ENCODE measurements around the gene RHOH. TPM values are rescaled to one million over a fixed set of nuclear protein-coding genes. Genes with fewer than 3 reads are reported as not detected.
"Not testable (repeated sequence)": the region's sequence is repeated elsewhere in the genome, so short reads cannot be mapped to it uniquely, and the experiment has no call there.

The RHOH gene
- polyA plus RNA-seq, 6 donors from 2014 or later = 411 to 590 (median 456) TPM

- DNase-seq = no peak
- Mint-ChIP-seq H3K4me1 (peaks cover 8 to 29% (median 20%) of the 10 kb centered on the region in 3 donors), H3K4me3 (no peak overlapping the region)
Measured at GRCh38 chr4:40270609-40271008, 73.8 kb downstream of the RHOH start.

GRCh38 chr4:40275065-40275730 is 78.4 kb downstream of the RHOH start:
- peak overlapping the region in 2 of 6 donors; percentile 33 to 74 for H3K27ac Mint-ChIP-seq
- H3K4me3 Mint-ChIP-seq = peak overlapping the region in 1 of 8 donors; percentile 72
- H3K9me3 Mint-ChIP-seq = no peaks in the 10 kb centered on the region
- no peaks in the 10 kb centered on the region for H3K27me3 Mint-ChIP-seq
- H3K36me3 Mint-ChIP-seq = no peaks in the 10 kb centered on the region
- no peak for ATAC-seq (ENCODE audit: low read depth in 2 of 2)
- peaks cover 12 to 41% (median 24%) of the 10 kb centered on the region in 3 donors for H3K4me1 Mint-ChIP-seq
- no peak for DNase-seq

More at GRCh38 chr4:40270609-40271008, 73.8 kb downstream of the RHOH start:
- Mint-ChIP-seq H3K27me3 (no peaks in the 10 kb centered on the region), H3K9me3 (no peaks in the 10 kb centered on the region), H3K36me3 (no peaks in the 10 kb centered on the region), H3K27ac (no peak overlapping the region)
- peak in 1 of 2 donors; percentile 59 for ATAC-seq (ENCODE audit: low read depth in 2 of 2)

- Mint-ChIP-seq H3K9me3 (peaks cover 0 to 7% (median 0%) of the 10 kb centered on the region in 7 donors), H3K36me3 (peaks cover 0 to 2% of the 10 kb centered on the region in 2 donors), H3K4me3 (peak overlapping the region in 5 of 8 donors; percentile 13 to 57 (median 30)), H3K27ac (peak overlapping the region in 1 of 6 donors; percentile 34), H3K4me1 (peaks cover 18 to 47% (median 32%) of the 10 kb centered on the region in 3 donors), H3K27me3 (no peaks in the 10 kb centered on the region)
- DNase-seq (peak; percentile 20), ATAC-seq (ENCODE audit: low read depth in 2 of 2) (peak; percentile 23 to 46)
Measured at GRCh38 chr4:40276546-40276945, 79.7 kb downstream of the RHOH start.

GRCh38 chr4:40280586-40280985 is 83.8 kb downstream of the RHOH start:
- peaks cover 0 to 15% (median 0%) of the 10 kb centered on the region in 7 donors for H3K9me3 Mint-ChIP-seq
- peaks cover 26 to 72% (median 56%) of the 10 kb centered on the region in 3 donors for H3K4me1 Mint-ChIP-seq
- H3K27me3 Mint-ChIP-seq = no peaks in the 10 kb centered on the region
- H3K27ac Mint-ChIP-seq = peak overlapping the region in 1 of 6 donors; percentile 49
- DNase-seq = no peak
- ATAC-seq (ENCODE audit: low read depth in 2 of 2) = no peak
- peaks cover 0 to 10% of the 10 kb centered on the region in 2 donors for H3K36me3 Mint-ChIP-seq
- H3K4me3 Mint-ChIP-seq = peak overlapping the region in 1 of 8 donors; percentile 14

GRCh38 chr4:40281099-40281498 is 84.3 kb downstream of the RHOH start:
- Mint-ChIP-seq H3K4me1 (peaks cover 27 to 74% (median 58%) of the 10 kb centered on the region in 3 donors), H3K27ac (peak overlapping the region in 1 of 6 donors; percentile 27), H3K9me3 (peaks cover 0 to 15% (median 0%) of the 10 kb centered on the region in 7 donors), H3K36me3 (peaks cover 0 to 10% of the 10 kb centered on the region in 2 donors), H3K27me3 (no peaks in the 10 kb centered on the region), H3K4me3 (no peak overlapping the region)
- no peak for DNase-seq
- ATAC-seq (ENCODE audit: low read depth in 2 of 2) = no peak

- Mint-ChIP-seq H3K4me3 (peak overlapping the region in 3 of 8 donors; percentile 13 to 51 (median 41)), H3K27ac (peak overlapping the region in 2 of 6 donors; percentile 27 to 36), H3K9me3 (peaks cover 0 to 15% (median 0%) of the 10 kb centered on the region in 7 donors), H3K27me3 (no peaks in the 10 kb centered on the region), H3K4me1 (peaks cover 26 to 74% (median 59%) of the 10 kb centered on the region in 3 donors), H3K36me3 (peaks cover 0 to 10% of the 10 kb centered on the region in 2 donors)
- no peak for DNase-seq
- no peak for ATAC-seq (ENCODE audit: low read depth in 2 of 2)
Measured at GRCh38 chr4:40281913-40282312, 85.1 kb downstream of the RHOH start.

- not testable (repeated sequence) for H3K36me3 Mint-ChIP-seq; DNase-seq; ATAC-seq (ENCODE audit: low read depth in 2 of 2); H3K27me3 Mint-ChIP-seq
- Mint-ChIP-seq H3K9me3 (peaks cover 0 to 15% (median 0%) of the 10 kb centered on the region in 7 donors), H3K27ac (peak overlapping the region in 1 of 6 donors; percentile 7), H3K4me1 (peaks cover 31 to 78% (median 65%) of the 10 kb centered on the region in 3 donors), H3K4me3 (peak overlapping the region in 1 of 8 donors; percentile 16)
Measured at GRCh38 chr4:40282857-40283256, 86.0 kb downstream of the RHOH start.

GRCh38 chr4:40283413-40283812 is 86.6 kb downstream of the RHOH start:
- Mint-ChIP-seq H3K4me3 (peak overlapping the region in 3 of 8 donors; percentile 30 to 54 (median 44)), H3K4me1 (peaks cover 32 to 84% (median 71%) of the 10 kb centered on the region in 3 donors), H3K9me3 (peaks cover 0 to 15% (median 0%) of the 10 kb centered on the region in 7 donors), H3K36me3 (peaks cover 0 to 10% of the 10 kb centered on the region in 2 donors), H3K27ac (peak overlapping the region in 5 of 6 donors; percentile 28 to 92 (median 60)), H3K27me3 (no peaks in the 10 kb centered on the region)
- no peak for DNase-seq
- no peak for ATAC-seq (ENCODE audit: low read depth in 2 of 2)

GRCh38 chr4:40283968-40284367 is 87.1 kb downstream of the RHOH start:
- no peaks in the 10 kb centered on the region for H3K27me3 Mint-ChIP-seq
- ATAC-seq (ENCODE audit: low read depth in 2 of 2) (peak; percentile 69 to 74), DNase-seq (peak; percentile 50)
- H3K9me3 Mint-ChIP-seq = peaks cover 0 to 15% (median 0%) of the 10 kb centered on the region in 7 donors
- H3K27ac Mint-ChIP-seq = peak overlapping the region; percentile 12 to 92 (median 52)
- peaks cover 0 to 10% of the 10 kb centered on the region in 2 donors for H3K36me3 Mint-ChIP-seq
- H3K4me1 Mint-ChIP-seq = peaks cover 37 to 89% (median 76%) of the 10 kb centered on the region in 3 donors
- H3K4me3 Mint-ChIP-seq = peak overlapping the region in 3 of 8 donors; percentile 32 to 54 (median 44)

GRCh38 chr4:40285692-40286091 is 88.9 kb downstream of the RHOH start:
- no peak for ATAC-seq (ENCODE audit: low read depth in 2 of 2)
- Mint-ChIP-seq H3K9me3 (peaks cover 0 to 12% (median 0%) of the 10 kb centered on the region in 7 donors), H3K27ac (peak overlapping the region in 4 of 6 donors; percentile 41 to 79 (median 68)), H3K4me3 (peak overlapping the region in 2 of 8 donors; percentile 26 to 35), H3K4me1 (peaks cover 48 to 91% (median 90%) of the 10 kb centered on the region in 3 donors), H3K27me3 (no peaks in the 10 kb centered on the region), H3K36me3 (peaks cover 0 to 10% of the 10 kb centered on the region in 2 donors)
- DNase-seq = no peak

- Mint-ChIP-seq H3K27ac (peak overlapping the region; percentile 60 to 95 (median 91)), H3K4me1 (peaks cover 60 to 98% (median 96%) of the 10 kb centered on the region in 3 donors), H3K4me3 (peak overlapping the region; percentile 5 to 89 (median 68)), H3K9me3 (no peaks in the 10 kb centered on the region), H3K27me3 (no peaks in the 10 kb centered on the region), H3K36me3 (no peaks in the 10 kb centered on the region)
- ATAC-seq (ENCODE audit: low read depth in 2 of 2) = peak; percentile 73
- peak; percentile 67 for DNase-seq
Measured at GRCh38 chr4:40288566-40288965, 91.7 kb downstream of the RHOH start.

GRCh38 chr4:40289366-40290188 is 92.7 kb downstream of the RHOH start:
- H3K27ac Mint-ChIP-seq = peak overlapping the region; percentile 60 to 95 (median 91)
- no peaks in the 10 kb centered on the region for H3K36me3 Mint-ChIP-seq
- DNase-seq = peak; percentile 60
- peak; percentile 74 to 75 for ATAC-seq (ENCODE audit: low read depth in 2 of 2)
- H3K4me3 Mint-ChIP-seq = peak overlapping the region; percentile 31 to 89 (median 72)
- no peaks in the 10 kb centered on the region for H3K27me3 Mint-ChIP-seq
- no peaks in the 10 kb centered on the region for H3K9me3 Mint-ChIP-seq
- H3K4me1 Mint-ChIP-seq = peaks cover 54 to 90% (median 87%) of the 10 kb centered on the region in 3 donors

GRCh38 chr4:40290611-40291186 is 93.9 kb downstream of the RHOH start:
- H3K27ac Mint-ChIP-seq = peak overlapping the region; percentile 75 to 95 (median 94)
- peaks cover 48 to 82% (median 76%) of the 10 kb centered on the region in 3 donors for H3K4me1 Mint-ChIP-seq
- H3K9me3 Mint-ChIP-seq; ATAC-seq (ENCODE audit: low read depth in 2 of 2); H3K36me3 Mint-ChIP-seq; DNase-seq; H3K27me3 Mint-ChIP-seq: not testable (repeated sequence)
- peak overlapping the region in 5 of 8 donors; percentile 67 to 89 (median 80) for H3K4me3 Mint-ChIP-seq

All from naive B cell (primary cell).